OCI-LY3 (cell line): ENCODE results near the gene OR2C1.

Experiments used
- H2AFZ ChIP-seq: fragments of 200-600, 300-600 bp; shearing (Covaris generic); 2 replicates; pipeline ENCODE4 v1.6.0; 2014; ENCODE audit warnings: antibody characterized with exemption, low read depth, low read length
- H3K27ac ChIP-seq: fragments of 200-600, 300-600 bp; sonication (generic); 2 replicates; pipeline ENCODE4 v1.5.1; 2014; ENCODE audit warnings: mild to moderate bottlenecking, low read length, moderate library complexity, mixed read lengths
- H3K27me3 ChIP-seq: fragments of 200-600, 300-600 bp; sonication (generic); 2 replicates; pipeline ENCODE4 v1.6.1; 2014; ENCODE audit warnings: low read depth, low read length, mixed read lengths
- H3K36me3 ChIP-seq: fragments of 200-600, 300-600 bp; sonication (generic); replicated peaks from 2 replicates; pipeline ENCODE3; 2014; ENCODE audit warnings: low read depth, low read length, mixed read lengths
- H3K4me1 ChIP-seq: fragments of 300-600, 200-600 bp; sonication (generic); 2 replicates; pipeline ENCODE4 v1.6.1; 2014; ENCODE audit warnings: low read length, mixed read lengths
- H3K4me2 ChIP-seq: fragments of 200-600, 300-600 bp; sonication (generic); 2 replicates; pipeline ENCODE4 v1.6.1; 2014; ENCODE audit warnings: low read length, mixed read lengths
- H3K4me3 ChIP-seq: fragments of 300-600, 200-600 bp; sonication (generic); 2 replicates; pipeline ENCODE4 v1.5.1; 2014; ENCODE audit warnings: antibody characterized with exemption, mild to moderate bottlenecking, low read length, moderate library complexity
- H3K79me2 ChIP-seq: fragments of 300-600, 200-600 bp; shearing (Covaris generic); 2 replicates; pipeline ENCODE4 v1.6.1; 2014; ENCODE audit warnings: mild to moderate bottlenecking, low read length, mixed read lengths
- H3K9ac ChIP-seq: fragments of 300-600, 200-600 bp; shearing (Covaris generic); 2 replicates; pipeline ENCODE4 v1.6.0; 2014; ENCODE audit warnings: mild to moderate bottlenecking, low read length, moderate library complexity
- H3K9me3 ChIP-seq: fragments of 200-600, 300-600 bp; shearing (Covaris generic); 2 replicates; pipeline ENCODE4 v1.6.1; 2014; ENCODE audit warnings: low read length, mixed read lengths; ENCODE audit not compliant: insufficient read depth
- H4K20me1 ChIP-seq: fragments of 200-600, 300-600 bp; sonication (generic); 2 replicates; pipeline ENCODE4 v1.6.1; 2016; ENCODE audit warnings: low read length, mixed read lengths; ENCODE audit not compliant: insufficient read depth
- CTCF ChIP-seq: fragments of 200-600, 300-600 bp; sonication (generic); IDR thresholded peaks from 2 replicates; pipeline ENCODE4 v1.5.1; 2014; ENCODE audit warnings: antibody characterized with exemption, low read length, low read depth
- EZH2phosphoT487 ChIP-seq: fragments of 200-600 bp; shearing (Covaris generic); IDR thresholded peaks from 2 replicates; pipeline ENCODE4 v1.6.1; 2018; ENCODE audit warnings: antibody characterized with exemption, mixed run types, low read depth

The OR2C1 gene

DNA sequence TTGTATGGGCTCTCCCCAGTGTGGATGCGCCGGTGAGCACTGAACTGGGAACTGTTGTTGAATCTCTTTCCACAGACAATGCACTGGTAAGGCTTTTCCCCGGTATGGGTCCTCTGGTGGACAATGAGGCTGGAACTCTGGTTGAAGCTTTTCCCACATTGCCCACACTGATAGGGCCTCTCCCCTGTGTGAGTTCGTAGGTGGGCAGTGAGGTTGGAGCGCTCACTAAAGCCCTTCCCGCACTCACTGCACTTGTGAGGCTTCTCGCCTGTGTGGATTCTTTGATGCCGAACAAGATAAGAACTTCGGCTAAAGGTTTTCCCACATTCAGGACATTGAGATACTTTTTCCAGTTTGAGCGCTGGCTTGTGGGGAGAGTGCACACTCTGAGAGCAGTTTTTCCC, 27.4 kb downstream of the OR2C1 start:
- Histone ChIP-seq H3K27ac (no peak overlapping the region), H3K4me1 (no peaks in the 10 kb centered on the region), H2AFZ (no peak overlapping the region), H4K20me1 (no peaks in the 10 kb centered on the region), H3K79me2 (peaks cover 6% of the 10 kb centered on the region), H3K4me3 (no peak overlapping the region), H3K9ac (no peak overlapping the region), H3K27me3 (no peaks in the 10 kb centered on the region), H3K9me3 (peaks cover 38% of the 10 kb centered on the region), H3K4me2 (no peak overlapping the region), H3K36me3 (peaks cover 73% of the 10 kb centered on the region)
- no peak for TF ChIP-seq CTCF
- no peak for TF ChIP-seq EZH2phosphoT487

- Histone ChIP-seq H3K79me2 (peaks cover 18% of the 10 kb centered on the region), H3K9me3 (peaks cover 20% of the 10 kb centered on the region), H3K4me1 (no peaks in the 10 kb centered on the region), H2AFZ (no peak overlapping the region), H3K4me3 (no peak overlapping the region), H4K20me1 (no peaks in the 10 kb centered on the region), H3K36me3 (peaks cover 72% of the 10 kb centered on the region), H3K27me3 (no peaks in the 10 kb centered on the region), H3K4me2 (no peak overlapping the region), H3K27ac (no peak overlapping the region), H3K9ac (no peak overlapping the region)
- TF ChIP-seq CTCF (no peak), EZH2phosphoT487 (no peak)
Measured at GRCh38 chr16:3388325-3388724, 32.6 kb downstream of the OR2C1 start.

DNA sequence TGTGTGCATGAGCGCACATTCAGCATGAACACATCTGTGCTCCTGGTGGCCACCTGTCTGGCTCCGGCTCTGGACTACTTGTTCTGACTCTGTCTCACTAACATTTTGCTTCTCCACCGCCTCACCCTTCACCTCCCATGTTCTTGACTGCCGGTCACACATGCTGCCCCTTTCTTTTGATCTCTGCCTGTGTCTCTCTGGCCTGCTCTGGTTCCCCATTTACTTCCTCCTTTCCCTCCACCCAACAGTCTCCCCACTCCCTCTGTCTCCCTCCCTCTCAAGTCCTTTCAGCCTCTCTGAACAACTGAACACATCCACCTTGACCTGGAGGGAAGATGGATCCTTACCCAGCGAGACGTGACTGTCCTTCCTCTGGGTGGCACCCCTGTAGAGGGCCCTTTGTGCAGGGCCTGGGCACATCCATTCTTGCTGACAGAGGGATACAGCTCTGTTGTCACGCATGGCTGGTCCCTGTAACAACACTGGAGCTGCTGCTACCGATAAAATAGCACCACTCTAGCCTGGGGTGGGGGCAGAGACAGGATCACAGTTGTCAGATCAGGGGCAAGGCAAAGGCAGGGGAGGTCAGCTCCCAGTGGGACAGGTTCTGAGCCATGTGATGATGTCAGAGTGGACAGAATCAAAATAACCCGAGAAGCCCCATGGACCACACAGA, 34.1 kb downstream of the OR2C1 start:
- Histone ChIP-seq H3K36me3 (peaks cover 69% of the 10 kb centered on the region), H3K27me3 (no peaks in the 10 kb centered on the region), H3K9me3 (peaks cover 6% of the 10 kb centered on the region; the same call in 1 of the 2 replicates), H3K4me2 (no peak overlapping the region), H3K9ac (no peak overlapping the region), H3K4me1 (no peaks in the 10 kb centered on the region), H3K27ac (no peak overlapping the region), H4K20me1 (no peaks in the 10 kb centered on the region), H3K79me2 (peaks cover 26% of the 10 kb centered on the region), H2AFZ (no peak overlapping the region), H3K4me3 (no peak overlapping the region)
- TF ChIP-seq CTCF = no peak
- no peak for TF ChIP-seq EZH2phosphoT487

DNA sequence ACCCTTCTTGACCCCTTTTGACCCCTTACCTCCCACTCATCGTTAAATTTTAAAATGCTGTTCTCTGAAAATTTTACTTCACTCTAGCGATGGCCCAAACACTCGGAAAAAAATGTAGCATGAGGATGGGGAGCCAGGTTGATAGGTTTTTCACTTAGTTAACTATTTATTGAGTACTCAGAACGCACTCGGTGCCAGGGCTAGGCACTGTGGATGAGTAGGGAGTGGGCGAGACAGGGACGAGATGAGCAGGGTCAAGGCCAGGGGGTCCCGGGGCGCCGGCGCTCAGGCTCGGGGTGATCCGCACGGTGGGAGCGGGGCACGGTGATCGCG, 44.7 kb downstream of the OR2C1 start:
- H3K27me3 ChIP-seq = no peaks in the 10 kb centered on the region
- peak overlapping the region; percentile 84 for H3K9ac ChIP-seq
- H4K20me1 ChIP-seq = no peaks in the 10 kb centered on the region
- H2AFZ ChIP-seq = no peak overlapping the region; the same call in 1 of the 2 replicates
- H3K4me3 ChIP-seq = peak overlapping the region; percentile 90
- peaks cover 61% of the 10 kb centered on the region for H3K36me3 ChIP-seq
- H3K9me3 ChIP-seq = peaks cover 7% of the 10 kb centered on the region; the same call in 1 of the 2 replicates
- peak overlapping the region; percentile 22; the same call in 1 of the 2 replicates for H3K27ac ChIP-seq
- H3K4me1 ChIP-seq = peaks cover 8% of the 10 kb centered on the region
- TF ChIP-seq EZH2phosphoT487 (no peak), CTCF (no peak)
- peak overlapping the region; percentile 88 for H3K4me2 ChIP-seq
- peaks cover 60% of the 10 kb centered on the region for H3K79me2 ChIP-seq
